Sigmoid colon (tissue), 7 donors: Measurements from ENCODE around the gene TRIM65. TPM values are rescaled to one million over a fixed set of nuclear protein-coding genes. Genes with fewer than 3 reads are reported as not detected.
A peak's percentile ranks its signal among the peaks of the same experiment; 100 is the strongest.
"Not testable (repeated sequence)": the region's sequence is repeated elsewhere in the genome, so short reads cannot be mapped to it uniquely, and the experiment has no call there.

Source experiments
- DNase-seq: peaks from one replicate; pipeline ENCODE4 v3.0.0-alpha.2; 2019
- H3K27ac ChIP-seq, 4 donors: fragments of 200-600 bp; sonication (generic); one replicate each; pipeline ENCODE4 v1.5.1; 2016 to 2019; ENCODE audit warnings: mild to moderate bottlenecking in 1 of 4
- H3K27me3 ChIP-seq, 3 donors: fragments of 200-600 bp; sonication (generic); one replicate each; pipeline ENCODE4 v1.5.1; 2019; ENCODE audit warnings: mild to moderate bottlenecking in 1 of 3
- H3K36me3 ChIP-seq, 4 donors: fragments of 200-600 bp; sonication (generic); one replicate each; pipeline ENCODE4 v1.5.1; 2016 to 2019
- H3K4me1 ChIP-seq, 4 donors: fragments of 200-600 bp; sonication (generic); one replicate each; pipeline ENCODE4 v1.5.1; 2017 to 2019
- H3K4me3 ChIP-seq, 4 donors: fragments of 200-600 bp; sonication (generic); one replicate each; pipeline ENCODE4 v1.5.1; 2017 to 2019; ENCODE audit warnings: mild to moderate bottlenecking in 2 of 4, moderate library complexity in 1 of 4
- H3K9me3 ChIP-seq, 4 donors: fragments of 200-600 bp in 3 of 4; sonication (generic) in 3 of 4; one replicate each; pipeline versions ENCODE4 v1.5.1 to v1.6.1; 2013 to 2019
- EP300 ChIP-seq, 4 donors: sonication (generic); formaldehyde crosslinking; IDR thresholded peaks; one replicate each; pipeline ENCODE4 v1.6.1; 2017; ENCODE audit warnings: antibody characterized with exemption in 4 of 4
- POLR2A ChIP-seq, 2 donors: fragments of 450-650 bp; IDR thresholded peaks; one replicate each; pipeline ENCODE4 v1.6.1; 2016; ENCODE audit warnings: antibody characterized with exemption in 2 of 2, mild to moderate bottlenecking in 2 of 2, moderate library complexity in 2 of 2
- POLR2AphosphoS5 ChIP-seq, 4 donors: sonication (generic); formaldehyde crosslinking; IDR thresholded peaks; one replicate each; pipeline ENCODE4 v1.6.1; 2017; ENCODE audit warnings: antibody characterized with exemption in 4 of 4
- WGBS, 2 donors: extraction: QIAGEN DNeasy Blood & Tissue Kit; methylation state at CpG; one replicate each; pipeline ENCODE4 v1.1.7; 2013; 5-methylcytosine and 5-hydroxymethylcytosine counted together
- intact Hi-C: fragments of 100-400 bp; cut with DNase I; formaldehyde crosslinking; loops from one replicate; pipeline ENCODE4 v1.15.1; 2023
- polyA plus RNA-seq, 3 donors: library from polyadenylated mRNA; stranded (reverse); fragments of 200-250 nt; gene quantifications; one replicate each; pipeline ENCODE4 v1.2.3, GENCODE V29; 2013
- total RNA-seq, 4 donors: library from RNA; depleted of rRNA; stranded (reverse); fragments of >200 nt; gene quantifications; one replicate each; pipeline ENCODE4 v1.1.0, GENCODE V29; 2016
- TF ChIP-seq, protein P1 (sequence below), 4 experiments: fragments of 450-650 bp in 3 of 4; fragments of 200-600 bp in 1 of 4; IDR thresholded peaks; one replicate each; pipeline ENCODE4 v1.5.1; 2016 to 2019; ENCODE audit warnings: antibody characterized with exemption in 4 of 4, mild to moderate bottlenecking in 3 of 4, moderate library complexity in 2 of 4
- donor health status: healthy with polysubstance abuse.
- donor health status: Bipolar disorder and iron deficiency.
- donor health status: healthy.

Gene TRIM65
- total and polyA plus RNA-seq, 7 donors, result 7.2 to 27.5 (median 22.4) TPM

DNA sequence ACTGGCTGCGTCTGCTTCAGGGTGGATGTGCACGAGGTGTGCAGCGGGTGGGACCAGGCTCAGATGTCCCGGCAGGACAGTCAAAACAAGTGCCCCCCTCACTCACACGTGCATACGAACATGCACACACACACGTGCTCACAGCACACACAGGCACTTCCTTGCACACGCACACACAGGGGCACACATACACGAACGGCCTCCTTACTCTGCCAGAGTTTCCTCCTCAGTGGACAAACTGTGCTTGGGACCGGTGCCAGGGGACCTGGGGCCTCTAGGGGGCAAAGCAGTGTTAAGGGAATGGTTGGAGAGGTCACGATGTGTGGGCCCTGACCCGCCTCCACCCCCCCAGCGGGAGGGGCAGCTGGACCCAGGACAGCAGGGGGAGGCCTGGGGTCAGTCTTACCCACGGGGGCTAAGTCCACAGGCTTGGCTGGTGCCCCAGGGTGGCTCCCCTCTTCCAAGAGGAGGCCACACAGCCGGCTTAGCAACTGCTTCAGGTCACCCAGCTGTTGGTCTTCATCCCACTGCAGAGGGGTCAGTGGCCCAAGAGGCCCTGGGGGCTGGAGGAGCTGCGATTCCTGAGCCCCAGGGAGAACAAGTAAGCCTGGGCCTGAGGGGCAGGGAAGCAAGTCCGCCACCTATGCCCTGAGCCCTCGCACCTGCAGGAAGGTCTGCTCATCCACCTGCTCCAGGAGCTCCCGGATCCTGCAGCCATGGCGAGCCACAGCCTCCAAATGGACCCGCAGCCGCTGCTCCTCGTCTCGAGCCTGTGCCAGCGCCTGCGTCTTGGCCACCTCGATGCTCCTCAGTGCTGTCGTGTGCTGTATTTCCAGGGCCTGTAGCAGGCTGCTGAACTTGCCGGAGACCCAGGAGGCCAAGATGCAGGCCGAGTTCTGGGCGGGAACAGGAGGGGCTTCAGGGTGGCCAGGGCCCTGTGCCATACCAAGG, 4.9 kb downstream of the TRIM65 start:
- peak; percentile 63 for DNase-seq
- intact Hi-C loops, result no loop called here
- Histone ChIP-seq H3K27me3 (no peaks in the 10 kb centered on the region), H3K4me1 (peaks cover 0 to 30% (median 25%) of the 10 kb centered on the region in 4 donors), H3K4me3 (no peak overlapping the region), H3K27ac (peak overlapping the region in 1 of 4 donors; percentile 14), H3K36me3 (peaks cover 6 to 54% (median 21%) of the 10 kb centered on the region in 4 donors), H3K9me3 (no peaks in the 10 kb centered on the region)
- WGBS, 2 donors, result 84 to 85% methylated on average over 32 of the region's 32 CpGs
- no peak for TF ChIP-seq EP300 (IDR thresholded peaks at IDR 0.05)
- no peak for TF ChIP-seq POLR2A (IDR thresholded peaks at IDR 0.05)
- no peak for TF ChIP-seq POLR2AphosphoS5 (IDR thresholded peaks at IDR 0.05)
- TF ChIP-seq, protein P1, sequence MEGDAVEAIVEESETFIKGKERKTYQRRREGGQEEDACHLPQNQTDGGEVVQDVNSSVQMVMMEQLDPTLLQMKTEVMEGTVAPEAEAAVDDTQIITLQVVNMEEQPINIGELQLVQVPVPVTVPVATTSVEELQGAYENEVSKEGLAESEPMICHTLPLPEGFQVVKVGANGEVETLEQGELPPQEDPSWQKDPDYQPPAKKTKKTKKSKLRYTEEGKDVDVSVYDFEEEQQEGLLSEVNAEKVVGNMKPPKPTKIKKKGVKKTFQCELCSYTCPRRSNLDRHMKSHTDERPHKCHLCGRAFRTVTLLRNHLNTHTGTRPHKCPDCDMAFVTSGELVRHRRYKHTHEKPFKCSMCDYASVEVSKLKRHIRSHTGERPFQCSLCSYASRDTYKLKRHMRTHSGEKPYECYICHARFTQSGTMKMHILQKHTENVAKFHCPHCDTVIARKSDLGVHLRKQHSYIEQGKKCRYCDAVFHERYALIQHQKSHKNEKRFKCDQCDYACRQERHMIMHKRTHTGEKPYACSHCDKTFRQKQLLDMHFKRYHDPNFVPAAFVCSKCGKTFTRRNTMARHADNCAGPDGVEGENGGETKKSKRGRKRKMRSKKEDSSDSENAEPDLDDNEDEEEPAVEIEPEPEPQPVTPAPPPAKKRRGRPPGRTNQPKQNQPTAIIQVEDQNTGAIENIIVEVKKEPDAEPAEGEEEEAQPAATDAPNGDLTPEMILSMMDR (IDR thresholded peaks at IDR 0.05), result no peak

DNA sequence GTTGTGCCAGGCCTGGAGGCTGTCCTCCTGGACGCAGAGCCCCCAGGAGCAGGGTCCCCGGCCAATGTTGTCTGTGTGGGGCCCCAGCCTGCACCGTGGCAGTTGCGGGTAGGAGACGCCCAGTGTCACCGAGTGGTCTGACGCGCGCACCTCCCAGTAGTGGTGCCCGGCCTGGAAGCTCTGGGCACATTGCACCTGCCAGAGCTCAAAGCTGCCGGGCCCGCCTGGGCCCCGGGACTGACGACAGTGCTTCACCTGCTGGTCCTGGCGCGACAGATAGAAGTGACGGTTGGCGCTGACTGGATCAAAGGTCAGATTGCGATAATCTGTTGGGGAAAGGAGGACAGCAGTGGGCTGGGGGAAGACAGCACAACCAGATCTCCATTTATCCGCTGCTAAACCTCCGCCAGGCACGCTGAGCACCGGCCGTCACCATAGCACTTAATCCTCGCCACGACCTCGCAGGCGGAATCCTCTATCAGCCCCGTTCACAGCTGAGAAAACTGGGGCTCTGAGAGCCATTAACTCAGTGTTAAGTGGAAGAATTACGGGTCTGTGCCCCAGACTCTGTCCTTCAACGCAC, 5.6 kb downstream of the TRIM65 start:
- H3K36me3 ChIP-seq, result peaks cover 6 to 55% (median 21%) of the 10 kb centered on the region in 4 donors
- intact Hi-C loops, result no loop called here

DNA sequence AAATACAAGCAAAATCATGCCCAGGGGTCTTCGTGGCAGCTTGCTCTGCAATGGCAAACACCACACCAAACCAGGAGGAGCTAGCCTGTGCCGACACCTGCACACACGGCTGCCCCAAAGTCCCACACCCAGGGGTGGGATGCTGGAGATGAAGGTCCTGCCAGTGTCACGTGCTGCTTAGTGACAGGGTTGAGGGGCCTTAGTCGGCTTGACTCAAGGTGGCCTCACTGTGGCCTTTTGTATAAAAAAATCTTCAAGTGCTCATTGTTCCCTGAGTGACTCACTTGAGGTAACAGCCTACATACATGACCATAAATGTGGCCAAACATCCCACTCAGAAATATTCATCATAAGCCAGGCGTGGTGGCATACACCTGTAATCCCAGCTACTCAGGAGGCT, 7.3 kb downstream of the TRIM65 start:
- intact Hi-C loops, result no loop called here
- no peak for DNase-seq
- 77 to 82% methylated on average over 6 of the region's 6 CpGs for WGBS, 2 donors
- Histone ChIP-seq H3K4me1 (peaks cover 0 to 13% (median 10%) of the 10 kb centered on the region in 4 donors), H3K4me3 (no peak overlapping the region), H3K27ac (no peak overlapping the region), H3K27me3 (no peaks in the 10 kb centered on the region), H3K36me3 (peaks cover 6 to 55% (median 21%) of the 10 kb centered on the region in 4 donors), H3K9me3 (no peaks in the 10 kb centered on the region)
- TF ChIP-seq POLR2A (IDR thresholded peaks at IDR 0.05) (no peak), EP300 (IDR thresholded peaks at IDR 0.05) (no peak), POLR2AphosphoS5 (IDR thresholded peaks at IDR 0.05) (no peak)
- TF ChIP-seq, protein P1 (IDR thresholded peaks at IDR 0.05), result no peak

More for the DNA sequence above, 5.6 kb downstream of the TRIM65 start:
- H3K4me3 ChIP-seq, result no peak overlapping the region
- TF ChIP-seq POLR2A (IDR thresholded peaks at IDR 0.05), result no peak
- TF ChIP-seq EP300 (IDR thresholded peaks at IDR 0.05), result no peak
- H3K4me1 ChIP-seq, result peaks cover 0 to 30% (median 25%) of the 10 kb centered on the region in 4 donors
- peak; percentile 59 for DNase-seq
- no peaks in the 10 kb centered on the region for H3K9me3 ChIP-seq
- no peak overlapping the region for H3K27ac ChIP-seq
- H3K27me3 ChIP-seq, result no peaks in the 10 kb centered on the region
- 90 to 91% methylated on average over 31 of the region's 31 CpGs for WGBS, 2 donors

DNA sequence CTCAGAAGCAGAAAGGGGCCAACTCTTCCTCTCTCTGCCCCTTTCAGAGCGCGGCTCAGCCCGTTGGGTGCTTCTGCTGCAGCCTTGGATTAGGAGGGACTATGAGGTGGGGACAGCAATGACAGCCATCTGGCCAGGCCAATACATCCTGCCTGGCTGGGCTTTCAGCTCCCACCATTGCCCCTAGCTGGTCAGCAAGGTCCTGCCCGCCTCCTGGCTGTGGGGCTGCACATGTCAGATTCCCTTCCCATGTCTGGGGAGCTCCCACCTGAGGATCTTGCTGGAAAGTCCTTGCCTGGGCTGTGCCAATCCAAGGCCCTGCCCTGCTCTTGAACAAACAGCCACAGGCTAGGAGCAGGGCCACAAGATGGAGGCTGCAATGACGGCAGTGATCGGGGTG, 8.3 kb downstream of the TRIM65 start:
- no peaks in the 10 kb centered on the region for H3K9me3 ChIP-seq
- peak; percentile 49 for DNase-seq
- H3K4me1 ChIP-seq, result peaks cover 0 to 3% (median under 1%) of the 10 kb centered on the region in 4 donors
- H3K4me3 ChIP-seq, result no peak overlapping the region
- 84 to 88% methylated on average over 6 of the region's 6 CpGs for whole genome bisulfite sequencing, 2 donors
- H3K27ac ChIP-seq, result no peak overlapping the region
- intact Hi-C loops, result no loop called here
- H3K36me3 ChIP-seq, result peaks cover 6 to 55% (median 21%) of the 10 kb centered on the region in 4 donors
- TF ChIP-seq POLR2AphosphoS5 (IDR thresholded peaks at IDR 0.05), result no peak
- no peak for TF ChIP-seq EP300 (IDR thresholded peaks at IDR 0.05)
- TF ChIP-seq, protein P1 (IDR thresholded peaks at IDR 0.05), result no peak
- TF ChIP-seq POLR2A (IDR thresholded peaks at IDR 0.05), result no peak
- H3K27me3 ChIP-seq, result no peaks in the 10 kb centered on the region

DNA sequence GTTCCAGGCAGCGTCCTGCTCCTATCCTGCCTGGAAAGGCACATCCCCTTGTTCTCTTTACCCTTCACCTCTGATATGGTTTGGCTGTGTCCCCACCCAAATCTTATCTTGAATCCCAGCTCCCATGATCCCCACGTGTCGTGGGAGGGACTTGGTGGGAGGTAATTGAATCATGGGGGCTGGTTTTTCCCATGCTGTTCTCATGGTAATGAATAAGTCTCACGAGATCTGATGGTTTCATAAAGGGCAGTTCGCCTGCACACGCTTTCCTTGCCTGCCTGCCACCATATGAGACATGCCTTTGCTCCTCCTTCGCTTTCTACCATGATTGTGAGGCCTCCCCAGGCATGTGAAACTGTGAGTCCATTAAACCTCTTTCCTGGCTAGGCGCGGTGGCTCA, 10.9 kb downstream of the TRIM65 start:
- H3K4me1 ChIP-seq, intact Hi-C loops, H3K9me3 ChIP-seq, H3K27me3 ChIP-seq, H3K27ac ChIP-seq, DNase-seq, H3K4me3 ChIP-seq: not testable (repeated sequence)
- peaks cover 3 to 35% (median 10%) of the 10 kb centered on the region in 4 donors for H3K36me3 ChIP-seq
- WGBS, 2 donors, result 82 to 90% methylated on average over 9 of the region's 9 CpGs
